NCI-H345 treated with DMSO at 0.1 percent for 48 hours (cell line): ENCODE results near the gene OSTC.

Source experiments
- DNase-seq: peaks from one replicate; lab custom pipeline; 2025; ENCODE audit not compliant: unreplicated experiment; lab: John Stamatoyannopoulos, UW

OSTC gene

DNA sequence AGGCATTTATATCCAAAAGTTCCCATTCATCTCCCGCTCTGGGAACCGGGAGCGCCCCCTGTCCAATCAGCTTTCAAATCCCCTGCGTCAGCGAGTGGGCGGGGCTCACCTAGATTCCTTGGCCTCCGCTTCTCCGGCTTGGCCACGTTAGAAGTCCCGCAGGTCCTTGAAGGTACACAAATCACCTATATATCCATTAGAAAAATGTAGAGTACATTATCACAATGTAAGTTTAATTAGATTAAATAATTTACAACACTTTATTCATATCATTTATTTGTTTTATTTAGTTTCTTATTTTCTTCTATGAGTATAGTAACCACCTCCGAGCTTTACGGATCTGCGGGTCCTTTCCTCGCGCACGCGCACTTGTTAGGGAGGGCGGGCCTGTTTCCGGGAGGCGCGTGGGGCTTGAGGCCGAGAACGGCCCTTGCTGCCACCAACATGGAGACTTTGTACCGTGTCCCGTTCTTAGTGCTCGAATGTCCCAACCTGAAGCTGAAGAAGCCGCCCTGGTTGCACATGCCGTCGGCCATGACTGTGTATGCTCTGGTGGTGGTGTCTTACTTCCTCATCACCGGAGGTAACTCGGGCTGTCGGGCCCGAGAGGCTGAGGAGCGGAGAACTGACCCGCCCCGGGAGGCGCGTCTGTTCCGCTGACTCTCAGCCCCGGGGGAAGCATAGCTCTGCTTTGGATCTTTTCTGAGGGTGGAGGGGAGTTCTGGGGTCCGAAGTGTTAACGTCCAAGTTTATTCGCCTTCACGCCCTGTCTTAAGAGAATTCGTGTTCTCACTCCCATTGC, at the start of gene OSTC:
Gene OSTC, plus strand, starts transcription at position 388 of the 802 bp plus-strand sequence. Its CDS starts 57 bp downstream, at position 445.
- DNase-seq = peak; percentile 84

DNA sequence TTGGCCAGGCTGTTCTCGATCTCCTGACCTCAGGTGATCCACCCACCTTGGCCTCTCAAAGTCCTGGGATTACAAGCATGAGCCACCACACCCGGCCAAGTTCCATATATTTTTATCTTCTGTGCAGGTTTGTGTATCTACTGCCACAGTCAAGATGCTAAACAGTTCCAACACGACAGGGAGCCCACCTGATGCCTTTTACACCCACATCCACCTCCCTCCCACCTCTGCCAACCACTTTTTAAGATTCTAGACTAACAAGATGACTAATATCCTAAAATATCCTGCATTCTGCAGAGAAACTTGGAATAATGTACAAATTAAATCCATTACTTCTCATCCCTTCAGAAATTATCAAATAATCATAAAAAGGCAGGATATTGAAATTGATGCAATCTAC, 49.3 kb upstream of the OSTC start:
- DNase-seq = no peak

DNA sequence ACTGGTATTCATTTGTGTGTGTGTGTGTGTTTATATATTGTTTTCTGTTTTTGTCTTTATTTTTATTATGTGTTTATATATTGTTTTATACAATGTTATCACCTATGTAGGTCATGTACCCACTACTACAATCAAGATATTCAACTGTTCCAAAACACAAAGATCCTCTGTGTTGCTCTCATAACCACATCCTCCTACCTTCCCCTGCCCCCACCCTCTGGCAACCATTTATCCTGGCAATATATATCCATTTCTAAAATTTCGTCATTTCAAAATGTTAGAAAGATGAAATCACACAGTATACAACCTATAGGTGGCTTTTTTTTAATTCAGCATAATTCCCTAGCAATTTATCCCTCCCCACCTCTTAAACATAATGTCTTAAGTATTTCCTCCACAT, 48.9 kb upstream of the OSTC start:
- no peak for DNase-seq

DNA sequence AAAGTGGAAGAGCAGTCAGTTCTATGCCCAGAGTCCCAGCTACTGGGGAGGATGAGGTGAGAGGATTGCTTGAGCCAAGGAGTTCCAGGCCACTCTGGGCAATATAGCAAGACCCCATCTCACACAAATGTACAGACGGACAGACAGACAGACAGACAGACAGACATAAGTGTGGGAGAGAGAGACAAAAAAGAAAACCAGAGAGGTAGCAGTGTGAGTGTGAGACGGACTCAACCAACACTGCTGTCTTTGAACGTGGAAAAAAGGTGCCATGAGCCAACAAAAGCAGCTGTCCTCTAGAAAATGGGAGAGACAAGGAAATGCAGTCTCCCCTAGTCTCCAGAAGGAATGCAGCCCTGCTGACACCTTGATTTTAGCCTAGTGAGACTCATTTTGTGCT, 48.2 kb upstream of the OSTC start:
- DNase-seq = no peak

DNA sequence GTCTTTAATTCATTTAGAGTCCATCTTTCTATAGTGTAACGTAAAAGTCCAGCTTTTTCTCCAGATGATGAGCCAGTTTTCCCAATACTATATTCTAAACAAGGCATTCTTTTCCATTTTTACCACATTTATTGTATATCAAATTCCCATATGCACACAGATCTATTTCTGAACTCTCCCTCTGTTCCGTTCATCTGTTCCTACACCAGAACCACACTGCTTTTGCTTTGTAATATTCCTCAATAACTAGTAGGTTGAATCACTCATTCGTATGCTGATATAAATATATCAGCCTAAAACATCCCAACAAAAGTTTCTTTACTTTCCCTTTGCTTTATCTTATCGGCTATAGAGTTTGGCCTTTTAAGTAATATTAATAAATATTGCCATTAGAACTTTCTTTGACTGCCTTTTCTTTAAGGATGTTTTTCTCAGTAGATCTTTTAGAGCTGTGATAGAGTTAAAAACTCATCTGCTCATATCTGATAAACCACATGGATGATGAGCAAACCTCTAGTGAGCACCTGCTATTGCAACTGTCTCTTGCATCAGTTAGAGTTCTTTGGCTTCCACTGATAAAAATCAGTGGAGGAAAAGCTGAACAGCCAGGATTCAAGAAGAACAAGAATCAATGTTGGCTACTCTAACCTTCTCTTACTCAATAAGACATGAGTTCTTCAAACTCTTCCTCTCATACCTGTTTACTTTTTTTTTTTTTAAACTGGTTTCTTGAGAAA, 43.2 kb upstream of the OSTC start:
- no peak for DNase-seq

DNA sequence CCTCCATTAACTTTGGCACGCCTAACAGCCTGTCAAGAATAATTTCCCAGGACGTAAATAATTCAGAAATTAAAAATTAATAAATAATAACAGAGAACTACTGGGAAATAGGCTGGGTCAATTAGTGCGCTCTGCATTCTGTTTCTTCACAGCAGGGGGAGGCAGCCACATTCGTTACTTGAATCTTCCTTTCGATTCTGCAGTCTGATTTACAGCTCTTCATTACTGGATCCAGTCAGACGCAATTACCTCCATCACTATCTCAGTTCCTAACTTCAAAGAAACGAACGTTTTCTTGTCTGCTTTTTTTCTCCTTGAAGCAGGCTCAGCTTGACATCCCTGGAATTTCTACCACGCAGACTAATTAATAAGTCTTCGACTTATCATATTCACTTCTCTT, 39.0 kb upstream of the OSTC start:
- no peak for DNase-seq

DNA sequence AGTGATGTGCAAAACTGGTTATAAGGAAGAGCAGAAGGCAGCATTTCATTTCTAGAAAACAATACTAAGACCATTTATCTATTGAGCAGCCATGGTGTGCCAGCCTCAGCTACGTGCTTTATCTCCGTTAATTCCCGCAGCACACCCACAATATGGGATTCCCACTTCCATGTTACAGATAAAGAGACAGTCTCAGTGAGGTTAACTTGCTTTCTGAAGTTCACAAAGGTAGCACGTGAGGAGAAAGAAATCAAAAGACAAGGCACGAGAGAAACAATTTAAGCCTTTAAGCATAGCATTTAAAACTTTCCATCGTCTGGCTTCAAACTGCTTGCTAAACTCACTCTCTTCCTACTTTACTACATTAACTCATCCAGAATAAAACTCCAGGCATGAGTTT, 38.0 kb upstream of the OSTC start:
- no peak for DNase-seq

DNA sequence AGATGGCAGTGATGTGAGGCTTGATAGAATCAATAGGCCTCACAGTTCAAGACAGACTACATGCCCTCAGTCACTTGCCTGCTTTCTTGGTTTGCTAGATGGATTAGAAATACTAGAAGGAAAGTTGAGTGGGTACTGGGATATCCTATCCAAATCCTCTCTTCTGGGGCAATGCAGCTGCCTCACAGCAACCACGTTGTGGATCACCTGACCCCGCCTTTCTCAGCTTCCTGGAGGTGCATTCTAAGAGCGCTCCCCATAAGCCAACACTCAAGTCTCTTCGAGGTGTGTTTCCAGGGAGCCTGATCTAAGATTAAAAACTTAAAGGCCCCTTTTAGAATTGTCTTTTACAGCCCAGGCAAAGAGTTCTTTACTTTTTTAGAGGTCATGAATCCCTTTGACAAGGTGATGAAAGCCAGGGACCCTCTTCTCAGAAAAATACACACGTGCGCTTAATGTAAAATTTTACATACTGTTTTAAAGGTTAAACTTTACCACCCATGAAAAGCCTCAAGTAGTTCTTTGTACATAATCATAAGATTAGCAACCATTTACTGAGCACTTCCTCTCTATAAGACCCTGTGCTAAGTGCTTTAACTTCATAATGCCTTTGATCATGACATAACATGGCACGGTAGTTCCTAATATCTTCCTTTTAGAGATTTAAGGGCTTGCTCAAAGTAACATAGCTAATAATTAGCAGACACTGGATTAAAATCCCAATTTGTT, 30.9 kb upstream of the OSTC start:
- no peak for DNase-seq

DNA sequence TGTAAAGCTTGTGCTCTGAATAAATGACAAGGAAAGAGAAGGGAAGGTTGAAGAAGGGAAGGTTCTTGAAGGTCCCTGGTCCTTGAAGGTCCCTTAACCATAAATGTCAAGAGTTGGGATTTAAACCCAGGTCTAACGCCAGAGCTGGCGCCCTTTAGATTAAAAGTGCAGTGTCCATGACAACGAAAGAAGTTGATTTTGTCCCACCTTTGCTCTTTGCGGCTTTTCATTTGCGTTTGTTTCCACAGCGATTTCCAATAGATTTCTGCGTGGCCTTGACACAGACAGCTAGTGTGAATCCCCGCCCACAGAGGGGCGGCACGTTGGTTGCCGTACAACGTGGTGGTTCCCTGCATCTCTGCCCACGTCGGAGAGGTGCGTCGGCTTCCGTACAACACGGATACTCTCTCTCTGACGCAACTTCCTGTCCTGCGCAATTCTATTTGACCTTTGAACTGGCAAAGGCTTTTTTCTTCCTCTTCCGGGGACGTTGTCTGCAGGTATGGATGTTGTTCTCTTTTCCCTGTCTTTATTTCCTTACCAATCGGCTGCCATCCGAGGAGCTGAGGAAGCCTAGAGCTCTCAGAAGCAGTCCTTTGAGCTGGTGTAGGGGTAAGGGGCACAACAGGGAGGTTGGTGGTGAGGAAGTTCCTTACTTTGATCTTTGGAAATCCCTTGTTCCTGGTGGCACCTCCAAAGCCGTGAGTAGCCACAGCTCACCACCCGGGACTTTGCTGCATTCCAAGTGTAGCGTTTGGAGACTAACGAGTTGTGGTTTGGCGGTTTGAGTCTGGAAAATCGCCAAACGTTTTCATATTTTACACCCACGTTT, 30.1 kb upstream of the OSTC start, which contains the start of gene RPL34:
Gene RPL34, plus strand, starts transcription at position 476 of the 832 bp plus-strand sequence. CDS start 1,384 bp downstream, outside the sequence.
- DNase-seq = peak; percentile 84

DNA sequence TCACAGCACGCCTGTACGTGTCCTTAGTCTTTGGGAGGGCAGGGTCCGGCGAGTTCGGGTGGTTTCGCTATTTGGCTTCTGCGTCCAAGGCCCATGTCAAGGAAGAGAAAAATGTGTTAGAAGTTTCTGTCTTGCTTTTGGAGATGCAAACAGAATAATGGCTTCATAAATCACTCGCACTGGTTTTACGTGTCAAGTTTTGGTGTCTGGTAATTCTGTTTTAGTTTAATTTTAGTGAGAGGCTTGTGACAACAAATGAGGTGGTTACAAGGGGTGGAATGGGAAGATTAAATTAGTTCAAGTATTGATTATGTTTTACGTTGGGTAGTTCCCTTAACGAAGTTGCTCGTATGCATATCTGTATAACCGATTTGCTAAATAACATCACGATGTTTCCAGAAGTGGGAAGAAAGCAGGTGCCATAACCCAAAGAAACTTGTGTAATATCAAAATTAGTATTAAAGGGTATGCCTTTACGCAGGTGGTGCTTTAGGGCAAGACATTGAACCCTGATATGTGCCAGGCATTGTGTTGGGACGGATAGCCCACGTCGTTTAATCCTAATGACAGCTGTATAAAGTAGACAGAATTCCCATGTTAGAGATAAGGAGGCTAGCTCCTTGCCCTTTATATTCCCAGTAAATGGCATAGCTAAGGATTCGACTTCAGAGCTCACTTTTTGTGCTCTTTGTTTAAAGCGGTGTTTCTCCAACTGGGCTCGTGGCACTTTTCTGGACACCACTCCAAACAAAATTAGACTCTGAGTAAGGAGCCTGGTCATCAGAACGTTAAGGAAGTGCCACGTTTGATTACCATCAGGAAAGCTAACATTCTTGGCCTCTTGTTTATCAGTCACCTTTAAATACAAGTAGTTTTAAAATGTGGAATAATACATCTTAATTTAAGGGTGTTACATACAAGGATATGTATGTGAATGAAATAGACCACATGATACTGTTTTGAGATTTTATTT, 29.2 kb upstream of the OSTC start:
- DNase-seq = no peak

DNA sequence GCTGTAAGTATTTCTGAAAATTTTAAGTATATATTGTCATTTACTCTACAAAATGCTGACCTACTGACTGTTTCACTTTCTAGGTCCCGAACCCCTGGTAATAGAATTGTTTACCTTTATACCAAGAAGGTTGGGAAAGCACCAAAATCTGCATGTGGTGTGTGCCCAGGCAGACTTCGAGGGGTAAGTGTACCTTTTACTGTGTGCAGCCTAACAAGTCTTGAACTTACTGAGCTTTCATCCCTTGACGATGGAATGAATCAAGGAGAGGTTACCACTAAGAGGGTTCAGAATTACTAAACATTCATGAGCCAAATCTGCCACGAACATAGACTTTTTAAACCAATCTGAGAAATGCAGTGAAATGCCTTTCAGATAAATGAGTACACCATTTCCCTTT, 28.4 kb upstream of the OSTC start:
- no peak for DNase-seq

DNA sequence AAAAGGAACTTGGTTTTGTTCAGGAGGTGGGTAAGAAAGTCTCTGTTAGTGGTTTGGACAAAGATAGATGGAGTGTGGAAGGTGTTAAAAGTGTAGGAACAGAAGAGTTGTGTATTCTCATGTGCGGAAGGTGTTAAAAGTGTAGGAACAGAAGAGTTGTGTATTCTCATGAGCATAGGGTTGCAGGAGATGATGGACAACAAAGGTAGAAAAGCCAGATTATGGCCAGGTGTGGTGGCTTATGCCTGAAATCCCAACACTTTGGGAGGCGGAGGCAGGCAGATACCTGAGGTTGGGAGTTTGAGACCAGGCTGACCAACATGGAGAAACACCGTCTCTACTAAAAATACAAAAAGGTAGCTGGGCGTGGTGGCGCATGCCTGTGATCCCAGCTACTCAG, 27.6 kb upstream of the OSTC start:
- no peak for DNase-seq

DNA sequence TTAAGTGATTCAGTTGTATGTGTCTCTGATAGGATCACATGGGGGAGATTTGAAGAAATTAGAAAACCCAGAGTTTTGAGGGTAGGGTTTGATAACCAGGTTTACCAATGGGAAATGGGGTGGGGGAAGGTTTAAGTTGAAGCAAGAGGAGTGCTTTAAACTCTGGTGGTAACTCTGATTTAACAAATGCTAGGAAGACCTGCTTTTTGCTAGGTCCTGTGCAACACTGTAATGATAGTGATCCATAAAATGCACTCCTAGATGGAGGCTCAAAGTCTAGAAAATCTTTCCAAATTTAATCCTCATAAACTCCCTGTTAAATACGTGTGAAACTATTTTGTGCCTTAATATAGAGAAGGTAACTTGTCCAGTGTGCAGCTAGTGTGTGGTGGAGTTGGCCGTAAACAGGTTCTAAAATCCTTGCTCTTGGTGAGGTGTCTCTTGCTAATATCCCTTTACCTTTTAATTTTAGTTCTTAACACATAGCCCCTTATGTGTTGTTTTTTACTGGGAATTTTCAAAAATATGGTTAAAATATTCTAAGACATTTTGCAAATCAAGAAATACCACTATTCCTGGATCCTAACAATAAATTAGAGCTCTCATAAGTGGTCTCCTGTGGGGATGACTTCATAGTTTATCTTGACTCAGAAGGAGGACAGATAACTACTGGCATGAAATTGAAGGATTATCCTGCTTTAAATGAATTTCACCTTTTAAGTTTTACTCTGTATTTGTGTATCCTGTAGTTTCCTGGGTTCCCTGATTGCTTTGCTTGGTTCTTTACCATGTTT, 25.9 kb upstream of the OSTC start:
- DNase-seq = no peak

DNA sequence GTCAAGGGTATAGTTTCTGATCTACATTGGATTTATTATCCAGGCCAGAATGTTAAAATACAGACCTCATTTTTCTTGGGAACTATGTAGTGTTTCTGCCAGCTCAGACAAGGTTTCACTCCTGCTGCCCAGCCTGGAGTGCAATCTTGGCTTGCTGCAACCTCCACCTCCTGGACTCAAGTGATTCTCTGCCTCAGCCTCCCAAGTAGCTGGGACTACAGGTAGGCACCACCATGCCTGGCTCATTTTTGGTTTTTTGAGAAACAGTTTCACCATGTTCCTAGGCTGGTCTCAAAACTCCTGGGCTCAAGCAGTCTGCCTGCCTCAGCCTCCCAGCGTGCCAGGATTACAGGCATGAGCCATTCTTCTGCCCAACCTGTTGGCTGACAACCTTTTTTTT, 24.3 kb upstream of the OSTC start:
- DNase-seq = no peak

DNA sequence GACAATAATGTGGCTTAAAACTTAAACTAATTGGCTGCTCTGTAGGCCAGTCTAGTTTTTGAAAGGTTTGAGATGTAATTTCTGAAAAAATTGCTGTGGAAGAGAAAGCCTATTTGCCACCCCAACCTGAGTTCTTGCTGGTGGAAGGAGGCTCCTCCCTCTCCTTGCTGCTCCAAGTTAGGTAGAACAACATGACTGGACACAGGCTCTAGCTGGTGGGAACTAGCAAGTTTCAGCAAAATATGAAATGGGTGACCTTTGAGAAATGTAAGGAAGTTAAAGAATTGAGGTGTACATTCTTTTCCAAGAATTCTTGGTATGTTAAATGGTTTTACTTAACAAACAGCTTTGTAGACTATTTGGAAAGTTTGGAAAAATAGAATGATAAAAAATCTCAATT, 22.0 kb upstream of the OSTC start:
- no peak for DNase-seq

DNA sequence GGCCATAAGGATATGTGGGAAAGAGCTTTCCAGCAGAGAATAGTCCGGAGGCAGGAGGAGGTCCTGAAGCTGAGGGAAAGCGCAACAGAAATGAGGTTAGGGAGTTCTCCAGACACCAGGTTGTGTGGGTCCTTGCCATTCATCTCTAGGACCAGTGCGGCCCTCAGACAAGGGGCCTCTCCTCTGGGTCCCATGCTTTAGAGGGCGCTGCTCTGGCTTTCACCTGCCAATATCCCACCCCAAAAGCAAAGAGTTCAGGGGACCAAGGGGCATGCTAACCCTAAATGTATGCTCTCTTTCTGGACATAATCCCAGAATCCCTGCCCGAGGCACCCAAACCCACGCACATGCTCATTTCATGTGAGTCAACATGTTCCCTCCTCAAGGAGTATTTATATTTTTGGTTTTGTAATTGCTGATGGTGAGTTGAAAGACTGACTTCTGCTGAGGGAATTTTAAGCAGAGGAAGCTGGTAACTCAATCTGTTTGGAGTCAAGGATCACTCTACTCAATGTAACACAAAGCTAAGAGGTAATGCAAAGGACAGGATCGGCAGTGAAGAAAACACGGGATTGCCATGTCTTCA, 15.2 kb upstream of the OSTC start:
- no peak for DNase-seq

DNA sequence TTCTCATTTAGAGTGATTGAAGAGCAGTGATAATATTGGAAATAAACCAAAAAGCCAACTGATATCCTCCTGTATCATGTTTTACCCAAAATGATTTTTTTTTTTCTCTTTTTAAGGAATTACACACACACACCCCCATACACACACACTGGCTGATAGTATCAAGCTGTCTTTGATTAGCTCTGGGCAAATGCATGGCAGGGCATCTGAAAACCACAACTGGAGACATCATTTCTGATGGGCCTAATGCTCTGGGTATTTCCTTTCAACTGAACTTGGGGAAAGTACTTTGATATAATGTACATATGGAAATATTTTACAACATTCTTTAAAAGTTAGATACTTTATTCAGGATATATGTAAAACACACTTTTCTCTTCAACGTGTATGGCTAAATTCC, 14.2 kb upstream of the OSTC start:
- DNase-seq = no peak

DNA sequence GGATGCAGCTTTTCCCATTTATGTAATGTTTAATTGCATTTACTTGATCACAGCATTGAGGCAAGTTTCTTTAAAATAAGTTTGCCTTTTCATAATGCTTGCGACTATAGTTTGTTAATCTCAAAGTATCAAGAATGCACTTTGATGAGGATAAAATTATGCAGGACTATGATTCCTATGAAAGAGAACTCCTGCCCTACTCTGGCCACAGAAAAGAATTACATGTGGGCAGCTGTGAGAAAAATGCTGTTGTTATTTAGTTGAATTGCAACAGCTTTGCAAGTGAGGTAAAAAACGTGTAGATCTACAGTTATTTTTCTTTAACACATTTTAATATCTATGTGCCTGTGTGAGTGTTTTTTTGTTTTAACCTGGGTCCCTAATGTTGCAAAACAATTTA, 12.5 kb upstream of the OSTC start:
- no peak for DNase-seq

DNA sequence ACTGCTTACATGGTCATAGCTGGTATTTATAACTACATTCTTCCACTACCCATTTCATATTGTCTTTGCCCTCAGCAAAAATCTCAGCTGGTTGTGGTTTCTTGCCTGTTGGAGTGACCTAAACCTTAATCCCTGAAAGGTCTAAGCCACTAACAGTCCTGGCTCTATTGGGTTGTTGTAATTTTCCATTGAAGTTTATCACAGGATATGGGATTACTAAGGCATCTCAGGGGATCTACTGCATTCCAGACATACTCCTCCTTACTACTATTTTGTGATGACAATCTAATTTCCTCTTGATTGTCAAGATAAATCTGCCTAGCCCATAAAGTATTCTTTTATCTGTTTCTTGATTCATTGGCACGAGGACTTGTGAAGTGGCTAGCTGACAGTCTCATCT, 6.2 kb upstream of the OSTC start:
- DNase-seq = no peak
